Panc1 (cell line): ENCODE data around the gene CRIP3.

Experiments
- POLR2AphosphoS5 ChIP-seq: IDR thresholded peaks from 2 replicates; pipeline ENCODE4 v1.6.1; 2012; ENCODE audit warnings: mild to moderate bottlenecking, low read depth, low read length, moderate library complexity
- REST ChIP-seq, 2 experiments: IDR thresholded peaks; 2 replicates each; pipeline ENCODE4 v1.6.1; 2011 to 2012; ENCODE audit warnings: low read depth in 2 of 2, control low read depth in 1 of 2, low read length in 1 of 2, mild to moderate bottlenecking in 1 of 2, moderate library complexity in 1 of 2; ENCODE audit not compliant: insufficient read depth in 1 of 2
- SIN3A ChIP-seq: IDR thresholded peaks from 2 replicates; pipeline ENCODE4 v1.6.1; 2012; ENCODE audit warnings: low read depth, mild to moderate bottlenecking, low read length, moderate library complexity, borderline replicate concordance; ENCODE audit not compliant: insufficient read depth
- TCF7L2 ChIP-seq: IDR thresholded peaks from 2 replicates; pipeline ENCODE4 v1.6.1; 2011; ENCODE audit warnings: mild to moderate bottlenecking, low read depth, low read length, inconsistent platforms
- TF ChIP-seq, protein P1 (sequence below): fragments of 450-650 bp; IDR thresholded peaks from 2 replicates; pipeline ENCODE4 v1.5.1; 2017; ENCODE audit warnings: mild to moderate bottlenecking

GRCh38 chr6:43303751-43304331, 4.8 kb downstream of the CRIP3 start:
- TF ChIP-seq, protein P1, sequence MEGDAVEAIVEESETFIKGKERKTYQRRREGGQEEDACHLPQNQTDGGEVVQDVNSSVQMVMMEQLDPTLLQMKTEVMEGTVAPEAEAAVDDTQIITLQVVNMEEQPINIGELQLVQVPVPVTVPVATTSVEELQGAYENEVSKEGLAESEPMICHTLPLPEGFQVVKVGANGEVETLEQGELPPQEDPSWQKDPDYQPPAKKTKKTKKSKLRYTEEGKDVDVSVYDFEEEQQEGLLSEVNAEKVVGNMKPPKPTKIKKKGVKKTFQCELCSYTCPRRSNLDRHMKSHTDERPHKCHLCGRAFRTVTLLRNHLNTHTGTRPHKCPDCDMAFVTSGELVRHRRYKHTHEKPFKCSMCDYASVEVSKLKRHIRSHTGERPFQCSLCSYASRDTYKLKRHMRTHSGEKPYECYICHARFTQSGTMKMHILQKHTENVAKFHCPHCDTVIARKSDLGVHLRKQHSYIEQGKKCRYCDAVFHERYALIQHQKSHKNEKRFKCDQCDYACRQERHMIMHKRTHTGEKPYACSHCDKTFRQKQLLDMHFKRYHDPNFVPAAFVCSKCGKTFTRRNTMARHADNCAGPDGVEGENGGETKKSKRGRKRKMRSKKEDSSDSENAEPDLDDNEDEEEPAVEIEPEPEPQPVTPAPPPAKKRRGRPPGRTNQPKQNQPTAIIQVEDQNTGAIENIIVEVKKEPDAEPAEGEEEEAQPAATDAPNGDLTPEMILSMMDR: no peak
- no peak for TF ChIP-seq POLR2AphosphoS5
- TF ChIP-seq REST (IDR thresholded peaks at IDR 0.05; ENCODE audit: insufficient read depth in 1 of 2, low read depth in 2 of 2, low read length in 1 of 2): no peak
- no peak for TF ChIP-seq SIN3A
- no peak for TF ChIP-seq TCF7L2
